Sciatic nerve (tissue), 2 donors: ENCODE results near the gene LRCH4. TPM values are rescaled to one million over a fixed set of nuclear protein-coding genes. Genes with fewer than 3 reads are reported as not detected.

Experiments used
- ATAC-seq: fragments of 200-7000 bp; cut with Tn5 transposase; one replicate; pipeline ENCODE4 v1.9.1; 2020; ENCODE audit warnings: mild to moderate bottlenecking, moderate library complexity
- DNase-seq: peaks from one replicate; pipeline ENCODE4 v3.0.0-alpha.2; 2020; ENCODE audit warnings: low spot score
- intact Hi-C: fragments of 100-400 bp; cut with DNase I; formaldehyde crosslinking; loops from one replicate; pipeline ENCODE4 v1.14.2; 2022
- total RNA-seq: library from RNA; stranded (reverse); fragmentation: NEBNext Ultra II Directional; extraction: Animal tissue kit (Norgen Biotek cat#: 25700); gene quantifications from one replicate; pipeline ENCODE4 v1.2.1, GENCODE V29; 2021
- donor health status: DM: no; HTN: no; CAD: no.
- donor health status: DM: no; HTN: no; CAD: no.

The LRCH4 gene
- total RNA-seq, 1 donor from 2014 or later: 75.7 TPM

DNA sequence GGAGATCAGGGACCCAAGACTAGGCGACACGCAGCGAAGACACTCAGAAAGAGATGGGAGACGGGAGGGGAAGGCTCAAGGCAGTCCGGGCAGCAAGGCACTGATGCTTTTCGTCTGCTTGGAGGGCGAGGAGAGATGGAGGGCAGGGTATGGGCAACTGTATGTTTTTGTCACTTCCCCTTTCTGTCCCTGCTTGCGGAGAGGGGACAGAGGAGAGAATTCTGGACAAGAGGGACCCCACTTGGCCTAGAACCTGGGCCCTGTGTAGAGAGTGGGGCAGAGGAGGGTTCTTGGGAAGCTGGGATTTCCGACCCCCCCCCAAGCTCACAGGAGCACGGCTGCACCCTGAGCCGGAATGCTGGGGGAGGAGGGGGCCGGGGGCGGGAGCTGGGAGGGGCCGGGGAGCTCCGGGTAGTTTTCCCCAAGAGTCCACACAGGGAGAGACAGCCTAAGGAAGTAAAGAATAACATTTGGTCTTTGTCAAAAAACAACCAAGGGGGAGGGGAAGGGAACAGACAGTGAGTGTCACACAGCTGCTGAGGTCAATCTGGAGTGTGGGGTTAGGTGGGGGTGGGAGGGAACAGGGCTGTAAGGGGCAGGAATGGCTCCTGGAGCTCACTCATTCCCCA lies 1.8 kb downstream of the LRCH4 start:
- ATAC-seq (no peak), DNase-seq (no peak)
- intact Hi-C loops: no loop called here

- ATAC-seq (peak; percentile 9), DNase-seq (peak; percentile 80)
- intact Hi-C loops: no loop called here
Observed at GRCh38 chr7:100583132-100584053, 2.5 kb downstream of the LRCH4 start.

GRCh38 chr7:100582650-100583049 lies 3.3 kb downstream of the LRCH4 start:
- no peak for ATAC-seq
- intact Hi-C loops: no loop called here
- DNase-seq: no peak

- DNase-seq: no peak
- no peak for ATAC-seq
- intact Hi-C loops: no loop called here
Observed at GRCh38 chr7:100582041-100582579, 3.8 kb downstream of the LRCH4 start.

- ATAC-seq (no peak), DNase-seq (no peak)
- intact Hi-C loops: no loop called here
Observed at GRCh38 chr7:100580466-100581283, 5.3 kb downstream of the LRCH4 start.

GRCh38 chr7:100578246-100579183 lies 7.4 kb downstream of the LRCH4 start:
- ATAC-seq (no peak), DNase-seq (no peak)
- intact Hi-C loops: no loop called here

DNA sequence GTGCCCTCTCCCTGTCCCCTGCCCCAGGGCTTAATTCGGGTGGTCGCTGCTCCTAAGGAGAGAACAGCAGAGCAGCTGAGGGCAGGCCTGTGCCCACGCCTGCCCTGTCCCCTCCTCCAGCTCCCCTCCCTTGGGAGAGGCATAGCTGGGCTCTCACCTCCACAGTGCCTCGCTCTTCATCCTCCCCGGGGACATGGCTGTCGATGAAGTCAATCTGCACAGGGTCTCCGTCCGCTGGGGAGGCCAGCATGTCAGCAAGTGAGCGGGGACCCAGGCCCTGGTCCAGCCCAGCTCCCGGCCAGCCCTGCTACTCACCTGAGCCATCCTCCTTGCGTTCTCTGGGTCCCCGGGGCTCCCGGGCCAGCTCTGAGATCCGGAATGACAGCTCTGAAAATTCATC lies 8.4 kb downstream of the LRCH4 start:
- DNase-seq: no peak
- ATAC-seq: no peak
- intact Hi-C loops: no loop called here

DNA sequence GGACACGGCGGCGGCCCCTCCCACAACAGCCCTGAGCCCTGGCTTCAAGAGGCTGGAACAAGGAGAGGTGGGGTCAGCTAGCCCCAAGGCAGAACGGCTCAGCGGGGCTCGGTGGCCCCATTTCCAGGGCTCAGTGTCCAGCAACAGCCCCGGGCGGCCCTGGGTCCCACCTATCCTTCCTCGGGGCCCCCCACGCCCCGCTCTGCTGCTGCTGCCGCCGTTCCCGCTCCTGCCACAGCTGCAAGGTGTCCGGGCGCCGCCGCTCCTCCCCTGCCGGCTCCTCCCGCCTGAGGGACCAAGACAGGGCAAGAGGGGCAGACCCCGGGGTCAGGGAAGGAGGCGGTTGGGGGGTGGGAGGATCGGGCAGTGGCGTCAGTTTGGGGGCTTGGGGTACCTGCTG lies 8.8 kb downstream of the LRCH4 start:
- DNase-seq: no peak
- intact Hi-C loops: no loop called here
- no peak for ATAC-seq

GRCh38 chr7:100576384-100576993 lies 9.4 kb downstream of the LRCH4 start:
- intact Hi-C loops: no loop called here
- no peak for DNase-seq
- ATAC-seq: no peak

DNA sequence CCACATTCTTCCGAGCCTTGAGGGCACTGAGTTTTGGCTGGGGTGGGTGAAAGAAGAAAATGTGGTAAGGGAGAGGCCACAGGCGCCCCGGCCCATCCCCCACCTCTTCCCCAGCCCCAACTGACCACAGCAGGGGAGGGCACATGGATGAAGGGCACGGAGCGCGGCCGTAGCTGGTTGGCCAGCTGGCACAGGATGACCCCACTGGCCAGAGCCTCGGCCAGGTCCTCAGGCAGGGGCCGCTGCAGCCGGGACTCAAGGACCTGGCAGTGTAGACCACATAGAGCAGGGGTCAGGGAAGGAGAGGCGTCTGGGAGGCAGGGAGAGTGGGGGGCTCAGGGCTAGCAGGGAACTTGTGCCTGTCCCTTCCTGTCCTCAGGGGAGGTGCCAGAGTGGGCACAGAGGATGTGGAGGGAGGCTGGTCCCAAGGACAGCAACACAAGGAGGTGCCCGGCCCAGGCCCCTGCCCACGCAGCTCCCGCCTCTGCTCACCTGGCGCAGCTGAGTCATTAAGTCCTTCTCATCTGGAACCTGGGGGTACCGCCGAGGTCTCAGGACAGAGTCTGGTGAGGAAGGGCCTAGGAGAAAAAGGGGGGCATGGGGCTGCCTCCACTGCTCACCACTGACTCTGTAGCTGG lies 10.1 kb downstream of the LRCH4 start:
- ATAC-seq (no peak), DNase-seq (no peak)
- intact Hi-C loops: no loop called here

- intact Hi-C loops: no loop called here
- DNase-seq (no peak), ATAC-seq (no peak)
Observed at GRCh38 chr7:100575206-100575631, 10.7 kb downstream of the LRCH4 start.

GRCh38 chr7:100574362-100575205 lies 11.3 kb downstream of the LRCH4 start:
- DNase-seq (no peak), ATAC-seq (no peak)
- intact Hi-C loops: no loop called here

- no peak for ATAC-seq
- DNase-seq: no peak
- intact Hi-C loops: no loop called here
Observed at GRCh38 chr7:100573691-100574361, 12.1 kb downstream of the LRCH4 start, which contains the start of gene SAP25. TSS of gene SAP25 (minus strand) at chr7:100573900. CDS start at chr7:100573742, 158 bp downstream.

DNA sequence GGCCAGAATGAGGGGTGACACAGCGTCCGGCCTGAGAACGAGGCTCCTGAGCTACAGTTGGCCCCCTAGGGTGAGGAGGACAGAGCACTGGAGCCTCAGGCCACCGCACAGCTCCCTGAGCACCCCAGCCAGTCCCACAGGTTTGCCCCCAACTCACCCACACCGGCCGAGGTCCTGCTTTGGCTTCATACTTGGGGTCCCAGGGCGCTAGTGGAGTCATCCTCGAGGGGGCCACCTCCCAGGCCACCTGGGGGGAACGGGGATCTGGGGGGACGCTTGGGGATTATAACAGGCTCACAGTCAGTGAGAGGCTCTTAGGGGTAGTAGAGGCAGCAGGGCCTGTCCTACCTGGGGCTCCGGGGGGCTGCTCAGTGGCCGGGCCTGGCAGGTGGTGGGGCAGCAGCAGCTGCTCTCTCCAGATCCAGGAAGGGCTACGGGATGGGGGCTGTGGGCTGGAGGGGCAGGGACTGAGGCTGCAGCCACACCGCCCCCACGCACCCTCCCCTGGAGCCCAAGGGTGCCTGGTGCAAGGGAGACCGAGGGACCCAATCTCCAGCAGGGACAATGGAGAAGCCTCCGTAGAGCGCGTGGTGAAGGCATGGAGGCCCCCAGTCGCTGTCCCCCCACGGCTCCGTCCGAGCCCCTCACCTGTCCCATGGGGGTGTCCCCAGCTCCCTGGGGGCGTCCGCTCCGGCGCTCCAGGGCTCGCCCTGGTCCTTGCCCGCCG lies 12.8 kb downstream of the LRCH4 start:
- DNase-seq (no peak), ATAC-seq (no peak)
- intact Hi-C loops: no loop called here

DNA sequence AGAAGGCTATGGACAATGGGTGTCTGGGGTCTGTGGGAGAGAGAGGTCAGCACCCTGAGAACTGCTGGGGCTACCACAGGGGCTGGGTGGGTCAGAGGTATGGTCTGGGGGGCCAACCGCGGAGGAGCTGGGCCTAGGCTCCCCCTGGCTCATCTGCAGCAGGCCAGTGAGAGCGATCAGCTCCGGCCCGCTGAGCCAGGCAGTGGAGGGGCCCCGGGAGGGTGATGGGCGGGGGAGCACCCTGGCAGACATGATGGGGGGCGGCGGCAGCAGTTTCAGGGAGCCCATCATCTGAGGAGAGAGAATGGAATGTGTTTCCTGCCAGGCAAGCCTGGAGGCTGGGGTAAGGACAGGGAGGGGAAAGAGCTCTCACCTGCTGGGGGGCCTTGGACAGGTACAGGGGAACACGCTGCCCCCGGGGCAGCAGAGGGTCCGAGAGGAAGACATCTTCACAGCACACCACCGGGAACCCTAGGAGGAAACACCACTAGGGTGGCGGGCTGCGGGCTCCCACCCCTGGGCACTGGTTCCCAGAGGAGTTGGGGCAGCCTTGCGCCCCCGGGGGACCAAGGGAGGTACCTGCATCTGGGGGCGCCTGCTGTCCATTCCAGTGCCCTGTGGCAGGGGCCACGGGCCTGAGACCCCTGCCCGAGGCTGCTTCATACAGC lies 13.5 kb downstream of the LRCH4 start:
- no peak for DNase-seq
- no peak for ATAC-seq
- intact Hi-C loops: no loop called here
